ENCODE results near the gene ATP5PB.

The ATP5PB gene

GRCh38 chr1:111505641-111506119 lies 56.4 kb downstream of the ATP5PB start:
- Mint-ChIP-seq H3K4me3 (no peak overlapping the region), H3K27me3 (ENCODE audit: low read depth) (peaks cover 7% of the 10 kb centered on the region), H3K9me3 (no peaks in the 10 kb centered on the region), H3K36me3 (ENCODE audit: low read depth) (no peaks in the 10 kb centered on the region), H3K4me1 (peaks cover 8% of the 10 kb centered on the region), H3K27ac (no peak overlapping the region)
- no peak for TF ChIP-seq CTCF (IDR thresholded peaks at IDR 0.05; ENCODE audit: unreplicated experiment in 3 of 3)

- Mint-ChIP-seq H3K27me3 (ENCODE audit: low read depth) (peaks cover 3% of the 10 kb centered on the region), H3K36me3 (ENCODE audit: low read depth) (no peaks in the 10 kb centered on the region), H3K27ac (peak overlapping the region; percentile 10 to 71 (median 66)), H3K4me1 (peaks cover 8% of the 10 kb centered on the region), H3K9me3 (no peaks in the 10 kb centered on the region), H3K4me3 (no peak overlapping the region)
- no peak for TF ChIP-seq CTCF (IDR thresholded peaks at IDR 0.05; ENCODE audit: unreplicated experiment in 3 of 3)
These were observed 57.3 kb downstream of the ATP5PB start for GRCh38 chr1:111506561-111506960.

- no peak for TF ChIP-seq CTCF (IDR thresholded peaks at IDR 0.05; ENCODE audit: unreplicated experiment in 3 of 3)
- Mint-ChIP-seq H3K9me3 (no peaks in the 10 kb centered on the region), H3K4me3 (peak overlapping the region; percentile 40 to 67 (median 54)), H3K27me3 (ENCODE audit: low read depth) (peaks cover 3% of the 10 kb centered on the region), H3K27ac (peak overlapping the region; percentile 91 to 94 (median 92)), H3K36me3 (ENCODE audit: low read depth) (no peaks in the 10 kb centered on the region), H3K4me1 (peaks cover 8% of the 10 kb centered on the region)
These were observed 58.3 kb downstream of the ATP5PB start for GRCh38 chr1:111507411-111508201.

- no peak for TF ChIP-seq CTCF (IDR thresholded peaks at IDR 0.05; ENCODE audit: unreplicated experiment in 3 of 3)
- Mint-ChIP-seq H3K27ac (no peak overlapping the region), H3K9me3 (no peaks in the 10 kb centered on the region), H3K4me1 (peaks cover 8% of the 10 kb centered on the region), H3K36me3 (ENCODE audit: low read depth) (no peaks in the 10 kb centered on the region), H3K27me3 (ENCODE audit: low read depth) (no peaks in the 10 kb centered on the region), H3K4me3 (no peak overlapping the region)
These were observed 60.7 kb downstream of the ATP5PB start for GRCh38 chr1:111509997-111510375.

- Mint-ChIP-seq H3K4me1 (peaks cover 12% of the 10 kb centered on the region), H3K4me3 (no peak overlapping the region), H3K27ac (no peak overlapping the region), H3K27me3 (ENCODE audit: low read depth) (no peaks in the 10 kb centered on the region), H3K36me3 (ENCODE audit: low read depth) (no peaks in the 10 kb centered on the region), H3K9me3 (no peaks in the 10 kb centered on the region)
- TF ChIP-seq CTCF (IDR thresholded peaks at IDR 0.05; ENCODE audit: unreplicated experiment in 3 of 3), result no peak
These were observed 62.1 kb downstream of the ATP5PB start for GRCh38 chr1:111511370-111511769.

Data from nephron (organoid).